ENCODE measurements around the gene HLA-E.
"Not testable (repeated sequence)": the region's sequence is repeated elsewhere in the genome, so short reads cannot be mapped to it uniquely, and the experiment has no call there.

Gene HLA-E

DNA sequence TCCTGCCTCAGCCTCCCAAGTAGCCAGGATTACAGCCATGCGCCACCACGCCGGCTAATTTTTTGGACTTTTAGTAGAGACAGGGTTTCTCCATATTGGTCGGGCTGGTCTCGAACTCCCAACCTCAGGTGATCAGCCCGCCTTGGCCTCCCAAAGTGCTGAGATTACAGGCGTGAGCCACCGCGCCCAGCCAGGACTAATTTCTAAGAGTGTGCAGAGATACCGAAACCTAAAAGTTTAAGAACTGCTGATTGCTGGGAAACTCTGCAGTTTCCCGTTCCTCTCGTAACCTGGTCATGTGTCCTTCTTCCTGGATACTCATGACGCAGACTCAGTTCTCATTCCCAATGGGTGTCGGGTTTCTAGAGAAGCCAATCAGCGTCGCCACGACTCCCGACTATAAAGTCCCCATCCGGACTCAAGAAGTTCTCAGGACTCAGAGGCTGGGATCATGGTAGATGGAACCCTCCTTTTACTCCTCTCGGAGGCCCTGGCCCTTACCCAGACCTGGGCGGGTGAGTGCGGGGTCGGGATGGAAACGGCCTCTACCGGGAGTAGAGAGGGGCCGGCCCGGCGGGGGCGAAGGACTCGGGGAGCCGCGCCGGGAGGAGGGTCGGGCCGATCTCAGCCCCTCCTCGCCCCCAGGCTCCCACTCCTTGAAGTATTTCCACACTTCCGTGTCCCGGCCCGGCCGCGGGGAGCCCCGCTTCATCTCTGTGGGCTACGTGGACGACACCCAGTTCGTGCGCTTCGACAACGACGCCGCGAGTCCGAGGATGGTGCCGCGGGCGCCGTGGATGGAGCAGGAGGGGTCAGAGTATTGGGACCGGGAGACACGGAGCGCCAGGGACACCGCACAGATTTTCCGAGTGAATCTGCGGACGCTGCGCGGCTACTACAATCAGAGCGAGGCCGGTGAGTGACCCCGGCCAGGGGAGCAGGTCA lies at the start of gene HLA-E:
HLA-E (plus strand) TSS at position 429 of the 945 bp plus-strand sequence; CDS start at position 452, 23 bp downstream.
- DNase-seq: peak; percentile 86

DNA sequence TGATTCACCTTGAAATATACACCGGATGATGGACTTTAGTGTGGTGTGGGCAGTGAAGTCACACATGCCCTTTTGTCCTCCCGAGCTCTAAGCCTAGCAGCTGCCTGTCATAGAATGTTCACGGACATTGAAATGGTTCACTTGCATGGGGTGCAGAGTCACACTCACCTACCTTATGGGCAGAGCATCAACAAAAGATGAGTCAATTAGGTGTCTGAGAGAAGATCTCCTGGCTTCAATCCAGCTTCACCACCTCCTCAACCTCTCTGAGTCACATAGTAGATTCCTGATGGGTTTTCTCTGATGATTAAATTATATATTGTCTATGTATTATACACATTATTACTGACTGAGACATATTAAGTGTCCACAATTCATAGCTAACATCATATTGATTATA lies 48.1 kb upstream of the HLA-E start:
- no peak for DNase-seq

DNA sequence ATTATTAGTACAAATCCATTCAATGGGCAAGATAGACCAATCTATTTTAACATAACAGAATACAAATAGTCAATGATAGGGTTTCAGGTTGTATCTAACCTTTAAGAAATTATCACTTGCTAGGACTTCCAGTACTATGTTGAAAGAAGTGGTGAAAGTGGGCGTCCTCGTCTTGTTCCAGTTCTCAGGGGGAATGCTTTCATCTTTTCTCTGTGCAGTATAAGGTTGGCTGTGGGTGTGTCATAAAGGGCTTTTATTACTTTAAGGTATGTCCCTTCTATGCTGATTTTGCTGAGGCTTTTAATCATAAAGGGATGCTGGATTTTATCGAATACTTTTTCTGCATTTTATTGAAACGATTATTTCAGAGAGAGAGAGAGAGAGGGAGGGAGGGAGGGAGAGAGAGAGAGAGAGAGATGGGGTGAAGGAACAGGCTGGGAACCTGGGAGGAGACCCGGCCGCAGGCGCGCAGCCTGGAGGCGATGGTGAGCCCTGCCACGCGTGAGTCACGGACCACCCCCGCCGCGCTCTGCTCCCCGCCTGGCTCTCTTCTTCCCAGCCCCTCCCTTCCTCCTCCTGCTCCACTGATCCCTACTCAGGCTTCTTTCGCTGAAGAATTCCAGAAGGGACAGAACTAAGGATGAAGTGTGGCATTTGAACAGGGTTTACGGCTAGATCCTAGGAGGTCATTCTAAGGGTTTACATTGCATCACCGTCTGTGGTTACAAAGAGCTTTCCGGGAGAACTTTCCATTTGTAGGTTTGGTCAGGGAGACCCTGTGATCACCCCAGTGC lies 45.5 kb upstream of the HLA-E start:
- DNase-seq: no peak

DNA sequence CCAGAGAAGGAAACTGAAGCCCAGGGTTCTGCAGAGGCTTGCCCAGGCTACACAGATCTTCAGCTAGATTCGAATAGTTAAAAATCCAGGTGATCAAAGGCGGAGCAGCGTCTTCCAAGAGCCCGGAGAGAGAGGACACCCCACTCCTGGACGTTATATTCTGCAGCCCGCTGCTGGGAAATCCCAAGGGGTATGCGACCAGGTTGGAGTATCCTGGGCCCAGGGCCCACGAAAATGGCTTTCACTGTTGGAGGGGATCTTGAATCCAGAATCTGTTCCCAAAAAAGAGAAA lies 44.9 kb upstream of the HLA-E start:
- no peak for DNase-seq

DNA sequence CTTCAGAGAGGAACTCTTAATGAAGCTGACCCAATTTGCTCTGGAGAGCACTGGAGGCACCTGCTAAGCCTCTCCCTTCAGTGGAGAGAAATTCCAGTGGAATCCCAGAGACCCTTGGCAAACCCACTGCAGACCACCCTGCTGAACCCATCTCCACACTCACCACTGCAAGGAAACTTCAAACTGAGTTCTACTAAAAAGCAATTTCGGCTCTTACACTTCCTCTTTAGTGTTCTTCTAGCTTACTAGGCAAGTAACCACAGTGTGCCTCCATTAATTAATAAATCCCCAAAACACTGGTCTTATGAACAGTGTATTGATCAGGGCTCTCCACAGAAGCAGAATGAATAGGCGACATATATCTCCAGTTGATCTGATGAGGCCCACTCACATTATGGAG lies 43.0 kb upstream of the HLA-E start:
- DNase-seq: no peak

DNA sequence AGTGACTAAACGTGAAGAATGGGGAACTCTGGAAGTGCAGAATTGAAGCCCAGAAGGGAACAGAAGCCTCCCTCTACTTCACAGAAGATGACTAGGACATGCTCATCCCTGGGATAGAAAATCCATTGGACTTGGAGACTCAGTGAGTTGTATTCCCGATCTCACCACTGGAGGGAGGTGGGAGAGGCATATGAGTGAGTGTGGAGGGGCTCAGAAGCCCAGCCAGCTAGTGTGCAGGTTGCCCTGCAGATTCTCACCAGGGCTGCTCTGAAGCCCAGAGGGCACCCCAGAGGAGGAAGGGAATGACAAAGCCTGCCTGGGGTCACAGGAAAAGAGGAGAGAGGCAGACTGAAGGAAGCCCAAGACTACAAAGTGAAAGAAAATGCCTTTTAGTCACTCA lies 42.1 kb upstream of the HLA-E start:
- DNase-seq: no peak

DNA sequence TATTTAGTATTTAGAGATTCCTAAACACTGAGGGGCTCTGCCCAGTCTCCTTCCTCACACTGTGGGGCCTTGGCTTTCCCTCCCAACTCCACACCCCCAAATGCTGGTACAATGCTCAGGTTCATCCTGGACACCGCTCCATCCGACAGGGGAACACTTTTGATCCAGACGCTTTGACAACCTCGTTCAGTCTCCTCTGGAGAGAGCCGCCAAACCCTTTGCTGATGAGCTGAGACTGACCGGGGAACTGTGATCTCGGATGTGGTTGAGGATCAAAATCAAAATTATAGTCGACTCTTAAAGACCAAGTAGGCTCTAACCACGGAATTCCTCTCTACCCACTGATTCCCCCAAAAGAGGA lies 38.8 kb upstream of the HLA-E start:
- DNase-seq: no peak

DNA sequence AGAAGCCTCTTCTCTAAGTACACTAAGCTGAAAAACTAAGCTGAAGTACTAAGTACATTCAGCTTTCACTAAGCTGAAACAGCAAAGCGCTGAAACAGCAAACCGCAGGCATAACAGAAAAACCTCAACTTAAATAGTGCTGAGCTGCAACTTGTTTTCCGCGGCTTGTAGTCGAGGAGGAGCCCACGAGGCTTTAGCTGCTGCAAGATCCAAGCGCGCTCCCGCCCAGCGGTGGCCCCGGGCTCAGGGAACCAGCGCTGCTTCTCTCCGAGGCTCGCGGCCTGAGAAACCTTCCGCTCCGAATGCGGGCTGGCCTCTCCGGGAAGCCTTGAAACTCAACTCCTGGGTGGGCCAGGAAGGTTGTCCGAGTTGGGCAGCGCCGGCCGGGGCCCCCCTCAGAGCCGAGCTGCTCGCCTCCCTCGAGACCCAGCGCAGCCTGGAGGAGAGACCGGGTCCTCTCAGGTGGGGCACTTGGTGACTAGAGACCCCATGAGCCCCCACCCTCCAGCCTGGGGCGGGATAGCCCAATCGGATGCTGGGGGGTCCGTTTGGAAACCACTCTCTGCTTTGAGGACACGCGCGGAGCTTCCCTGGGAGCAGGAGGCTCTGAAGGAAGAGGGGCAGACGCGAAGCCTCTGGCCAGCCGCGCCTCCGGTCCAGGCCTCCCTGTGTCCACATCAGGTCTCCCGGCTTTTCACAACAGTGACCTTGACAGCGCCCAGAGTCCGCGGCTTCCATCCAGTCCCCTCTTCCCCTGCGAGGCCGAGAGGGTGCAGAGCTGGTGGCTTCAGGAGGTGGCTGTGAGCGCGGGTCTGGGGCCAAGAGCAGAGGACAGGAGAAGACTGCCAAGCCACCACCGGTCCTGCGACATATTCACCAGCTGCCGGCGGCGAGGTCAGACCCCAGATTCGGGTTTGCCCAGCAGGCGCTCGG lies 38.1 kb upstream of the HLA-E start:
- peak; percentile 45 for DNase-seq

DNA sequence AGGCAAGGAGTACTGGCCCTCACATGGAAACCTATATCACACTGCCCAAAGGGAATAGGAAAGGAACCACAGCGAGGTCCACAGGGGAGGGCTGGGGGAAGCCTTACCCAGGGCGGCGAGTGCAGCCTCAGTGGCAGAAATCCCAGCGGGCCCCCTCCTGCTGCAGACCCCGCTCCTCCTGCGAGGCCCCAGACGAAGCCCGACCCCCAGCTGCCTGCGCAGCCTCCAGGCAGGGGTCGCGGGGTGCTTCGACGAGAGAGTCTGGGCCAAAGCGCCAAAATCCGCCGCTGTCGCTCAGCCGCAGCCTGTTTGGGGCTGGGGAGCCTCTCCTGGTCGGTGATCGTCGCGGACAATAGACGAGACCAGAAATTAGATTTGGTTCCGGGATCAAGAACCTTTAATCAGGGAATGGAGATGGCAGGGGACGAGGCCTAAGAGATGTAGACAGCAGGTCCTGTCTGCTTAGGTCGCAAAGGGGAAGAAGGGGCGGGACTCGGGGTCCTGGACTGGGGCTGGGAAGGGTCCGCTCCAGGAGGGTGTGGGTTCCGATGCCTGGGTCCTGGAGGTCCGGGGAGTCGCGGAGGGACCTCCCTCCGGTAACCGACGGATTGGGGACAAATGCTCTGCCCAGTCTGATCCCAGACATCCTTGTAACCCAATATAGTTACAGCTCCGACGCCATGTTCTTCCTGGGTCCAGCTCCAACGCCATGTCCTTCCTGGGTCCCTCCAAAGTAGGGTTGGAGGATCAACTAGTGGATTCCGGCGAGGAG lies 36.4 kb upstream of the HLA-E start:
- DNase-seq: no peak

DNA sequence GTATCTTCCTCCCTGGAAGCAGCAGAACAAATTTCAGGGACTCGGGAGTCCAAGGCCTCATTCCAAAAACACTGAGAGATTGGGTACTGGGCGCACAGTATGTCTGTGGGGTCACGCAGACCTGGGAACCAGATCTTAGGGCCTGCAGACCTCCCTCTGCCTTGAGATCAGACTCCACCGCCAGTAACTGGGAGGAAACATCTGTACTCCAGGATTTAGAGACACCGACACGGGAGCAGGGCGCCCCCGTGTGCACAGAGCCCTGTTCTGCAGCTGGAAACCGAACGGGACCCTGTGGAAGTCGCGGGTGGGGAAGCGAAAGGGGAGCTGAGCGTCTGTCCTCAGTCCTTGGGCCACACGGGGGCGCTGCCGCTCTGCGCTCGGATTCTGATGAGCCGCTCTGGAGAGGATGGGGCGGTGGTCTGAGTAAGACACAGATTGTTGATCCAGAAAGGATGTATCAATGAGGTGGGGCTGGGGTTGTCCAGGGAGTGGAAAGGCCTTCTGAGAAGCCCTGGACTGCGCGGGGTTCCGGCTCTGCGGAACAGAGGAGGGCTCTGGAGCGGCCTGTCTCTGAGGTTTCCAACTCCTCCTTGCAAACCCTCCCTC lies 35.7 kb upstream of the HLA-E start:
- DNase-seq: peak; percentile 82

DNA sequence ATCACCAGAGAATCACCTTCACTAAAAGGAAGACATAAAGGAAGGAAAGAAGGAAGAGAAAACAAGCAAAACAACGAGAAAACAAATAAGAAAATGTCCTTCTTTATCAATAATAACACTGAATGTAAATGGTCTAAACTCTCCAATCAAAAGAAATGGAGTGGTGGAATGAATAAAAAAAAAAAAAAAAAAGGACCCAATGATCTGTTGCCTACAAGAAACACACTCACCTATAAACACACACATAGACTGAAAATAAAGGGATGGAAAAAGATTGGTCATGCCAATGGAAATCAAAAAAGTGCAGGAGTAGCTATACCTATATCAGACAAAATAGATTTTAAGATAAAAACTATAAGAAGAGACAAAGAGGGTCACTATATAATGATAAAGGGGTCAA lies 30.2 kb upstream of the HLA-E start:
- DNase-seq: no peak

DNA sequence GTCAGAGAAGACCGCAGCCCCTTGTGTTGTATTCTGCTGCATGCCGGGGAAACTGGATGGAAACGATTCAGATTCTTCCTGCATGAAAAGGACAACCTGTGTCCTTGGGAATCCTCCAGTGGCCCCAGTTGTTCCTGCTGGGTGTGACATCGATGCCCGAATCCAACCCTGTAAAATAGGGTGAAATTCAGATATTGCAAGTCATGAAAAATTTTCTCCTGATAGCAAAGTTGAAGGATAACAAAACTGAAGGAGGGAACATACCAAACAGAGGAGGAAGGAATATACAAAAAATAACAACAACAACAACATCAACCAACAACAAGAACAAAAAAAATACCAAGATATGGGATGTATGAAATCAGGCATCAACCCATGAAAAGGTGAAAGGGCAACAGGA lies 28.3 kb upstream of the HLA-E start:
- DNase-seq: no peak

DNA sequence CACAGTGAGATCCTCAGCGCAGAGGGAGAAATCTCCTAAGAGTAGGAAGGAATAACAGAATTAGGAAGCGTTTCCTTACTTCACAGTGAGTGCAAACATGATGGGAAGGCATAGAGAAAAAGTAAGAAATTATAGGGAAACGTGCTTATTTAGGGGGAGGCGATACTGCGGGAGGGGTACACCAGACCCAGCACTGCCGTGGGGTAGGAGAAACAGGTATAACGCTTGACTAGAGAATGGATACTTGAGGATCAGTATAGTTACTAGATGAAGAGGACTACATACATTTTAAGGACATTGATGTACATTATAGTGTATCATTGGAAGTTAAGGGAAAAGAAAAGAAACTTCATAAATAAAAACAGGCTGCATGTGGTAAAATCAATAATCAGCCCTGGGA lies 26.8 kb upstream of the HLA-E start:
- no peak for DNase-seq

DNA sequence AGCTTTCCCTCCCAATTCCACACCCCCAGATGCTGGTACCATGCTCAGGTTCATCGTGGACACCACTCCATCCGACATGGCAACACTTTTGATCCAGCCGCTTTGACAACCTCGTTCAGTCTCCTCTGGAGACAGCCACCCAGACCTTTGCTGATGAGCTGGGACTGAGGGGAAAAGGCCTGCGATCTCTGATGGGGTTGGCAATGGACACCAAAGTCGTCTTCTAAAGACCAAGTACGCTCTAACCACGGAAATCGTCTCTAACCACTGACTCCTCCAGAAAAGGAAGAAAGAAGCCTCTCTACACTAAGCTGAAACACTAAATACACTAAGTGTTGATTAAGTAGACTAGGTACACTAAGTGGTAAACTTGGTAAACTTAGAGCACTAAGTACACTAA lies 26.1 kb upstream of the HLA-E start:
- no peak for DNase-seq

DNA sequence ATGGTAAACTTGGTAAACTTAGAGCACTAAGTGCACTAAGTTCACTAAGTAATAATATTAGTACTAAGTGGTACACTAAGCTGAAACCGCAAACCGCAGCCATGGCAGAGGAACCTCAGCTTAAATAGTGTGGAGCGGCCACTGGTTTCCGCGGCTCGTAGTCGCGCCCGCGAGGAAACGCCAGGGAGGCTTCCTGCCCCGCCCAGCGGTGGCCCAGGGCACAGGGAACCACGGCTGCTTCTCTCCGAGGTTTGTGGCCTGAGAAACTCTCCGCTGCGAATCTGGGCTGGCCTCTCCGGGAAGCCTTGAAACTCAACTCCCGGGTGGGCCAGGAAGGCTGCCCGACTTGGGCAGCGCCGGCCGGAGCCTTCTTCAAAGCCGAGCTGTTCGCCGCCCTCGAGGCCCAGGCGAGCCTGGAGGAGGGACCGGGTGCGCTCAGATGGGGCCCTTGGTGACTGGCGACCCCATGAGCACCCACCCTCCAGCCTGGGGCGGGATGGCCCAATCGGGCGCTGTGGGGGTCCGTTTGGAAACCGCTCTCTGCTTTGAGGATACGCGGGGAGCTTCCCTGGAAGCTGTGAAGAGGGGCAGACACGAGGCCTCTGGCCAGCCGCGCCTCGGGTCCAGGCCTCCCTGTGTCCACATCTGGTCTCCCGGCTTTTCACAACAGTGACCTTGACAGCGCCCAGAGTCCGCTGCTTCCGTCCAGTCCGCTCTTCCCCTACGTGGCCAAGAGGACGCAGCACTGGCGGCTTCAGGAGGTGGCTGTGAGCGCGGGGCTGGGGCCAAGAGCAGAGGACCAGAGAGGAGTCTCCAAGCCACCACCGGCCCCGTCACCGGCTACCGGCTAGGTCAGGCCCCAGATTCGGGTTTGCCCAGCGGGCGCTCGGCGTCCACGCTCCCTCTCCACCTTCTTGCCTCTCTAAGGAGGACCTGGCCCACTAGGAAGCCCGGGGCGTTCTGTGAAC lies 25.4 kb upstream of the HLA-E start:
- DNase-seq: peak; percentile 49

DNA sequence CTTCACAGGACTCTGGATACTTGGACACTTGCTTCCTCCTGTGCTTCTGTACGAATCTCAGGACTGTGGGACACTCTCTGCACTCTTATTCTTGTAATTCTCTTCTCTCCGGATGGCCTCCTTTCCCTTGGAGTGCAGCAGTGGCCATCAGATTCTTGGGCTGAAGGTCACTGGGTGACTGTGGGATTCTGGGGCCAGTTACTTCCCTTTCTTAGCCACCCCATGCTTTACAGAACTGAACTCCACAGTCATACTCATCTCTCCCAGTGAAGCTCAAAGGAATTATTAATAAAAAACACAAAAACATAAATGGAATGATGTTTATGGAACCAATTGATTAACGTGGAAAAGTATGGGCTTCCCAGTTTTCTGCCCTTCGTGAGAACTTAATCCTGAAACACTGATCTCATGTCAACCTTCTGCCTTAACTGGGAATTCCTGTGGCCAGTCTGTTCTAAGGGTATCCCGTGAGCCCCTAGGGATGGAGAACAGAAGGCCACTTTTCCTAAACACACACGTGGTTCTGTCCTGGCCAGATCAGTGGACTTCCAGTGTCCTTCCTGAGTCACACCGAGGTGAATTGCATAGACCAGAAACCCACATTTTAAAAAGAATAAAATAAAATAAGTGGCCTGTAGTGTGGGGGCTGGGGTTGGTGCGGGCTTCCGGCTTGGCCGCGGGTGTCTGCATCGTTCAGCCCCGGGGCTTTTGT lies 23.6 kb upstream of the HLA-E start:
- DNase-seq: no peak

DNA sequence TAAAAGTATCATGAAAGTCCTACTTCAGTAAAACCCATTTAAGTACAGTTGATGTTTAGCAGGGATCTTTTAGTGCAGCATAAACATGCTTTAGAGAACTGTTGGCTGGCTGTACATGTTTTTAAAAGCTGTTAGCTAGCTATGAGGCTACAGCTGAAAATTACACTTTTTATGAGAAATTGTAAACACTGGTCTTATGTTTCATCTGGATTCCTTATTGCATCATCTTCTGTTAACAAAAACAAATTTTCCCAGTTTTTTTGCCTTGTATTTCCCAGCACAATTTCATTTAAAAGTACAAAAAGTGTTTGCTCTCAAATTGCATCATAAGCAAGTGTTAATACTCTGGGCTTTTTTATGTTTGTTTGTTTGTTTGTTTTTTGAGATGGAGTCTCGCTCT lies 18.3 kb upstream of the HLA-E start:
- no peak for DNase-seq

DNA sequence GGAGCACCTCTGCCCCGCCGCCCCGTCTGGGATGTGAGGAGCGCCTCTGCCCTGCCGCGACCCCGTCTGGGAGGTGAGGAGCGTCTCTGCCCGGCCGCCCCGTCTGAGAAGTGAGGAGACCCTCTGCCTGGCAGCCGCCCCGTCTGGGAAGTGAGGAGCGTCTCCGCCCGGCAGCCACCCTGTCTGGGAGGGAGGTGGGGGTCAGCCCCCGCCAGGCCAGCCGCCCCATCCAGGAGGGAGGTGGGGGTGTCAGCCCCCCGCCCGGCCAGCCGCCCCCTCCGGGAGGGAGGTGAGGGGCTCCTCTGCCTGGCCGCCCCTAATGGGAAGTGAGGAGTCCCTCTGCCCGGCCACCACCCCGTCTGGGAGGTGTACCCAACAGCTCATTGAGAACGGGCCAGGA lies 14.2 kb upstream of the HLA-E start:
- DNase-seq: not testable (repeated sequence)

DNA sequence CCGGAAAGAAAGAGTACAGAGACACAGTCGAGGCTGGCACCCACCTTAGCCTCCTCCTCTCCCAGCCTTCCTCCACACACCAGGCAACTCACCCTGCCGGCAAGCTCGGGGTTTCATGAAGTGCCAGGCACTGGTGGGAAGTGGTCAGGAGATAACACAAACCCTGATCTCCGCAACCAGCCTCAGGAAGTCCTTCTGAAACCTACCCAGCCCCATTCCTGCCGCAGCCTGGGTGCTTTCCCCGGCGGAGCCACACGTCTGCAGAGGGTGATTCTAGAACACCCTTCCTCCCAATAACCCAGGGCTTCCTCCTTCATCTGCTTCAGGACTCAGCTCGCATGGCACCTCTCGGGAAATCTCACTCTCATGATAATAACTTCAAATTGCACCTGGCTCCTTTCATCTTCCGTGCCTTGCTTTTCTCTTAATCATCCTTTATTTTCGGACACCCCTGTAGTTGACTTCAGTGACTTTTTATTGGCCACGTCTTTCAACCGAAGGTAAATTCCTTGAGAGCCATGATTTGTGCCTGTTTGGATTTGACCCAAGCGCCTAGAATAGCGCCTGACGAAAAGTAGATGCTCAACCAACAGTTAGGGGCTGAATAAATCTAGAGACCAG lies 8.7 kb upstream of the HLA-E start:
- peak; percentile 45 for DNase-seq

Data from stimulated activated naive CD4-positive, alpha-beta T cell treated with Interleukin-2 at 50 U/mL for 16 hours (primary cell).